B cell (primary cell): ENCODE data around the gene KBTBD3. TPM values are rescaled to one million over a fixed set of nuclear protein-coding genes. Genes with fewer than 3 reads are reported as not detected.
A peak's percentile ranks its signal among the peaks of the same experiment; 100 is the strongest.

ENCODE experiments used
- ATAC-seq: fragments of 200-7000 bp; cut with Tn5 transposase; one replicate; pipeline ENCODE4 v1.10.0; 2021; ENCODE audit warnings: low read depth, mild to moderate bottlenecking, moderate number of reproducible peaks, moderate library complexity
- CTCF ChIA-PET: fragments of 350-600 bp; sonication (Branson Sonifier 250); formaldehyde crosslinking; loops from one replicate; lab custom pipeline; 2021; ENCODE audit warnings: antibody characterized with exemption, inconsistent platforms; lab: Charles Lee
- POLR2A ChIA-PET: fragments of 350-600 bp; sonication (Branson Sonifier 250); formaldehyde crosslinking; loops from one replicate; lab custom pipeline; 2021; ENCODE audit warnings: antibody characterized with exemption; lab: Charles Lee
- DNase-seq: peaks from one replicate; pipeline ENCODE4 v3.0.0; 2013
- H2AFZ ChIP-seq: 2 replicates; pipeline ENCODE4 v1.6.1; 2012; ENCODE audit warnings: mild to moderate bottlenecking, low read depth, low read length; ENCODE audit not compliant: insufficient read depth, poor library complexity, severe bottlenecking
- H3K27ac ChIP-seq, 2 donors: 1 replicate in 1 of 2; 2 replicates in 1 of 2; pipeline ENCODE4 v1.5.1; 2012 to 2013; ENCODE audit warnings: low read length in 2 of 2, mild to moderate bottlenecking in 2 of 2, moderate library complexity in 1 of 2
- H3K27me3 ChIP-seq, 4 experiments: fragments of 200-600 bp in 1 of 4; sonication (generic) in 1 of 4; replicated peaks in 1 of 4; 1 replicate in 2 of 4; 2 replicates in 2 of 4; pipeline versions ENCODE4 v1.6.1 to v1.7.0; 2013 to 2016; ENCODE audit warnings: low read length in 3 of 4, mild to moderate bottlenecking in 2 of 4, mixed read lengths in 1 of 4, moderate library complexity in 1 of 4; ENCODE audit not compliant: insufficient read depth in 4 of 4, control insufficient read depth in 3 of 4; ENCODE audit errors: control extremely low read depth in 1 of 4
- H3K36me3 ChIP-seq, 2 experiments: replicated peaks in 1 of 2; 1 replicate in 1 of 2; 2 replicates in 1 of 2; pipeline versions ENCODE4 v1.6.1 to v1.7.1; 2013; ENCODE audit warnings: low read length in 1 of 2; ENCODE audit not compliant: insufficient read depth in 2 of 2, control insufficient read depth in 1 of 2; ENCODE audit errors: control extremely low read depth in 1 of 2, extremely low read depth in 1 of 2
- H3K4me1 ChIP-seq, 2 donors: fragments of 200-600 bp in 1 of 2; sonication (generic) in 1 of 2; 1 replicate in 1 of 2; 2 replicates in 1 of 2; pipeline versions ENCODE4 v1.5.1 to v1.6.1; 2013 to 2017; ENCODE audit warnings: low read length in 2 of 2; ENCODE audit not compliant: control insufficient read depth in 2 of 2, insufficient read depth in 2 of 2
- H3K4me2 ChIP-seq: replicated peaks from 2 replicates; pipeline ENCODE3; 2012; ENCODE audit warnings: mild to moderate bottlenecking, low read depth, low read length; ENCODE audit not compliant: poor library complexity, severe bottlenecking
- H3K4me3 ChIP-seq, 5 experiments: fragments of 200-600 bp in 1 of 5; sonication (generic) in 1 of 5; 1 replicate in 3 of 5; 2 replicates in 2 of 5; pipeline versions ENCODE4 v1.5.1 to v1.7.0; 2011 to 2016; ENCODE audit warnings: low read length in 4 of 5, mild to moderate bottlenecking in 4 of 5, low read depth in 2 of 5, control low read depth in 1 of 5, moderate library complexity in 1 of 5; ENCODE audit not compliant: insufficient read depth in 1 of 5; ENCODE audit errors: control extremely low read depth in 1 of 5, extremely low read depth in 1 of 5
- H3K79me2 ChIP-seq: fragments of 200-600 bp; sonication (generic); one replicate; pipeline ENCODE4 v1.6.0; 2016; ENCODE audit warnings: low read length; ENCODE audit not compliant: control insufficient read depth, insufficient read depth
- H3K9ac ChIP-seq: fragments of 200-600 bp; sonication (generic); 2 replicates; pipeline ENCODE4 v1.6.1; 2017; ENCODE audit warnings: mild to moderate bottlenecking, low read length, moderate library complexity
- H3K9me3 ChIP-seq, 3 donors: one replicate each; pipeline versions ENCODE4 v1.6.1 to v1.7.1; 2013; ENCODE audit warnings: low read length in 2 of 3; ENCODE audit not compliant: control insufficient read depth in 2 of 3, insufficient read depth in 1 of 3; ENCODE audit errors: control extremely low read depth in 1 of 3
- H4K20me1 ChIP-seq: 2 replicates; pipeline ENCODE4 v1.6.0; 2012; ENCODE audit warnings: mild to moderate bottlenecking, low read length; ENCODE audit not compliant: insufficient read depth, control insufficient read depth, poor library complexity, severe bottlenecking
- H3K27ac Mint-ChIP-seq: one replicate; pipeline ENCODE4 v1.8.0; 2021; ENCODE audit warnings: mixed read lengths
- H3K27me3 Mint-ChIP-seq: one replicate; pipeline ENCODE4 v1.8.0; 2021; ENCODE audit warnings: mixed read lengths
- H3K4me1 Mint-ChIP-seq: one replicate; pipeline ENCODE4 v1.8.0; 2021; ENCODE audit warnings: mixed read lengths
- H3K4me3 Mint-ChIP-seq: one replicate; pipeline ENCODE4 v1.8.0; 2021; ENCODE audit warnings: mixed read lengths
- H3K9me3 Mint-ChIP-seq: one replicate; pipeline ENCODE4 v1.8.0; 2022; ENCODE audit warnings: mixed read lengths; ENCODE audit not compliant: insufficient read depth
- EZH2 ChIP-seq: IDR thresholded peaks from 2 replicates; pipeline ENCODE4 v1.6.1; 2012; ENCODE audit warnings: borderline replicate concordance, low read depth, mild to moderate bottlenecking, moderate library complexity, low read length; ENCODE audit not compliant: insufficient read depth, poor library complexity, severe bottlenecking
- WGBS: methylation state at CpG from one replicate; pipeline ENCODE4 v1.1.5; 2013; ENCODE audit warnings: missing lambda C conversion rate; ENCODE audit not compliant: insufficient coverage; 5-methylcytosine and 5-hydroxymethylcytosine counted together
- intact Hi-C: fragments of 100-400 bp; cut with micrococcal nuclease; formaldehyde crosslinking; loops from one replicate; pipeline ENCODE4 v1.10.0; 2022
- polyA plus RNA-seq: library from polyadenylated mRNA; depleted of rRNA; stranded (reverse); fragments of >200 nt; gene quantifications from 2 replicates; pipeline ENCODE4 v1.2.3, GENCODE V29; 2012
- total RNA-seq, 2 donors: library from RNA; stranded (reverse); fragments of 120-200 nt in 1 of 2; gene quantifications; 1 replicate in 1 of 2; 2 replicates in 1 of 2; pipeline versions ENCODE4 v1.2.3 to v1.2.4, GENCODE V29; 2013 to 2022
- TF ChIP-seq, protein P1 (sequence below): fragments of 200-600 bp; IDR thresholded peaks from one replicate; pipeline ENCODE4 v1.8.0; 2022; ENCODE audit warnings: antibody characterized with exemption, mild to moderate bottlenecking

Gene KBTBD3
- total and polyA plus RNA-seq, 2 donors (not counting 1 experiment from before 2014, with no cell fraction given) = 1.8 to 15.5 TPM

DNA sequence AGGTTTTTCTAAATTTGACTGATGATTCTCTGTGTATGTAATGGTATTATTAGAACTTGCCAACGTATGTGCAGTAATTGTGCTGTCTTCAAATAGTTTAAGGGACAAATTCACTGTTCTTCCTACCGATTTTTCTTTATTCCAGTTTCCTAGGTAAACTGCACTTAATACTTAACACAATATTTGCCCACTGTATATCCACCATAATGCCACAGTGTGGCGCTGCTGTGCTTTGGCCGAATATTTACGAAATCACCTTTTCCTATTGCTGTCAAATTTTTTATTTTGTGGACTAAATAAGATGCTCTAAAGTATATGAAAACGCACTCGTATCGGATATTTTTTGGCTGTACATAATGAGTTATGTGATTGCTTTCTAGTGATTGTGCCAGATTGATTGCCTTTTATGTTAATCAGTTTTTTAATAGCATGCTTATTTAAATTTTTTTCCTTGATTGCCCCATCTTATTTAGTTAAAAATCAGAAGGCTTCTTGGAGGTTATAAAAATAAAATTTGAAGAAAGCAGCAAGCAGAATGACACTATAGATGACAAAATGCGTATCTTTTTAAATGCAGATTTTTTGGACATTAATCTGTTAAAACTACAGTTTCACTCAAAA, 10.8 kb upstream of the KBTBD3 start:
- Mint-ChIP-seq H3K27me3 (no peaks in the 10 kb centered on the region), H3K27ac (no peak overlapping the region), H3K9me3 (no peaks in the 10 kb centered on the region), H3K4me3 (no peak overlapping the region), H3K4me1 (peaks cover 29% of the 10 kb centered on the region)
- TF ChIP-seq, protein P1, sequence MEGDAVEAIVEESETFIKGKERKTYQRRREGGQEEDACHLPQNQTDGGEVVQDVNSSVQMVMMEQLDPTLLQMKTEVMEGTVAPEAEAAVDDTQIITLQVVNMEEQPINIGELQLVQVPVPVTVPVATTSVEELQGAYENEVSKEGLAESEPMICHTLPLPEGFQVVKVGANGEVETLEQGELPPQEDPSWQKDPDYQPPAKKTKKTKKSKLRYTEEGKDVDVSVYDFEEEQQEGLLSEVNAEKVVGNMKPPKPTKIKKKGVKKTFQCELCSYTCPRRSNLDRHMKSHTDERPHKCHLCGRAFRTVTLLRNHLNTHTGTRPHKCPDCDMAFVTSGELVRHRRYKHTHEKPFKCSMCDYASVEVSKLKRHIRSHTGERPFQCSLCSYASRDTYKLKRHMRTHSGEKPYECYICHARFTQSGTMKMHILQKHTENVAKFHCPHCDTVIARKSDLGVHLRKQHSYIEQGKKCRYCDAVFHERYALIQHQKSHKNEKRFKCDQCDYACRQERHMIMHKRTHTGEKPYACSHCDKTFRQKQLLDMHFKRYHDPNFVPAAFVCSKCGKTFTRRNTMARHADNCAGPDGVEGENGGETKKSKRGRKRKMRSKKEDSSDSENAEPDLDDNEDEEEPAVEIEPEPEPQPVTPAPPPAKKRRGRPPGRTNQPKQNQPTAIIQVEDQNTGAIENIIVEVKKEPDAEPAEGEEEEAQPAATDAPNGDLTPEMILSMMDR = peak; percentile 84
- no peak for TF ChIP-seq EZH2
- Histone ChIP-seq H3K36me3 (peaks cover 5 to 40% of the 10 kb centered on the region in 2 experiments), H3K27ac (no peak overlapping the region), H4K20me1 (peaks cover 34% of the 10 kb centered on the region), H3K9me3 (no peaks in the 10 kb centered on the region), H3K4me2 (no peak overlapping the region), H2AFZ (no peak overlapping the region), H3K4me1 (peaks cover 6 to 9% of the 10 kb centered on the region in 2 donors), H3K4me3 (no peak overlapping the region), H3K9ac (no peak overlapping the region), H3K79me2 (peaks cover 50% of the 10 kb centered on the region), H3K27me3 (no peaks in the 10 kb centered on the region)
- ATAC-seq (no peak), DNase-seq (peak; percentile 42)
- POLR2A ChIA-PET = no interaction called here
- CTCF ChIA-PET = interaction anchor here (1.2 to 2.2 kb wide), 2 partner anchors 11 to 27 kb away, joined by 3 to 9 read pairs; partner anchors contain the start of genes AASDHPPT and KBTBD3
- WGBS = 100% methylated on average over 1 of the region's 9 CpGs
- intact Hi-C loops = no loop called here

DNA sequence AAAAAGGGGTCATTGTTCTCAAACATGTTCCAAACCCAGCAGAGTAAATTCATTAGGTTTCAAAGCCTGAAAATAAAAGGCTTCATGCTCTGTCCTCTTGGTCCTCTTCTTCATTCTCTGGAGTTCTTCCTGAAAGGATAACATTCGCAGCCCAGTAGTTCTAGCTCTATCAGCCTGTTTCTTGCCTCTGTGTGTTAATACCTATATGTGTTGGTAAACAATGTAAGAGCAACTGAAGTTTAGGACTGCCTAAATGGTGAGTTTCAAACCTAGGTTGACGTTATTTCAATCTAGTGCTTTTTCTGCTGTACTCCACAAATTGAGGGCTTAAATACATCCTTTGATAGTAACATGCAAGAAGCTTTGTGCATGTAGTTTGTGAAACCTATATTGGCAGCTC, 9.7 kb upstream of the KBTBD3 start:
- intact Hi-C loops = no loop called here
- Histone ChIP-seq H3K4me1 (peaks cover 6 to 9% of the 10 kb centered on the region in 2 donors), H3K36me3 (peaks cover 12 to 40% of the 10 kb centered on the region in 2 experiments), H3K9ac (no peak overlapping the region), H3K79me2 (peaks cover 60% of the 10 kb centered on the region), H3K27ac (peak overlapping the region in 1 of 2 donors; percentile 23), H4K20me1 (peaks cover 34% of the 10 kb centered on the region), H3K4me2 (no peak overlapping the region), H3K27me3 (no peaks in the 10 kb centered on the region), H3K4me3 (no peak overlapping the region), H2AFZ (no peak overlapping the region), H3K9me3 (no peaks in the 10 kb centered on the region)
- DNase-seq = no peak
- ATAC-seq = no peak
- Mint-ChIP-seq H3K4me3 (no peak overlapping the region), H3K27ac (no peak overlapping the region), H3K4me1 (peaks cover 33% of the 10 kb centered on the region), H3K9me3 (no peaks in the 10 kb centered on the region), H3K27me3 (no peaks in the 10 kb centered on the region)
- CTCF ChIA-PET = interaction anchor here (1.2 to 2.2 kb wide), 2 partner anchors 10 to 26 kb away, joined by 3 to 9 read pairs; partner anchors contain the start of genes AASDHPPT and KBTBD3
- WGBS = 100% methylated on average over 1 of the region's 2 CpGs
- POLR2A ChIA-PET = no interaction called here
- TF ChIP-seq, protein P1 = no peak
- TF ChIP-seq EZH2 = no peak
